Measurements from ENCODE around the gene MAK. TPM values are rescaled to one million over a fixed set of nuclear protein-coding genes. Genes with fewer than 3 reads are reported as not detected.
A peak's percentile ranks its signal among the peaks of the same experiment; 100 is the strongest.

Gene MAK
- total RNA-seq, 1 experiment from 2014 or later, result 0.20 TPM

DNA sequence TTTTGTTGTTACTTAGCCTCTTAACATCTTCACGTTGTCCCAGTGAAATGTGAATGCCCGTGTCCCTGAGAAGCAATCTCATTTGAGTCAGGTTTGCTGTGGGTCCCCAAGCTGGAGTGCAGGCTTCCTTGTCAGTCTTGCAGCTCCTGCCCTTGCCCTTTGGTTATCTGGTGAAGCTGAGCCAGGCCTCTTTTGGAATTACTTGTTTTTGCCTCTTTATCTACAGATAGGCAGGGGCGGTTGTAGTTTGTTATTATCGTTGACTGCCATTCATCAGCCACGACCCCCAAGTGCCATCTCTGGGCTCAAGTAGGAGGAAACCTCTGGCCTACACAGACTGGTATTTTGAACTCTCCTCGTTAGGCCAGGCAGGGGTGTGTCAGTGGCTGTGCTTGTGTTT lies 113.3 kb downstream of the MAK start:
- no peak for DNase-seq
- Histone ChIP-seq H4K5ac (ENCODE audit: insufficient read length, low read depth, low read length) (no peak overlapping the region), H3K23me2 (ENCODE audit: insufficient read length, low read depth, low read length, poor library complexity, severe bottlenecking) (peaks cover 9% of the 10 kb centered on the region), H3K9ac (ENCODE audit: extremely low read depth, insufficient read length, low read length) (no peak overlapping the region), H2AK5ac (ENCODE audit: insufficient read length, low read length) (no peak overlapping the region), H4K20me1 (ENCODE audit: control insufficient read depth, insufficient read depth, insufficient read length) (no peaks in the 10 kb centered on the region), H3K18ac (ENCODE audit: insufficient read length, low read depth, low read length) (no peak overlapping the region), H3K79me2 (ENCODE audit: insufficient read depth, low read length) (no peaks in the 10 kb centered on the region), H3K14ac (ENCODE audit: insufficient read depth, low read length) (no peak overlapping the region), H2BK120ac (ENCODE audit: low read depth, low read length, poor library complexity, severe bottlenecking) (no peak overlapping the region), H2BK5ac (ENCODE audit: insufficient read length, low read length) (no peak overlapping the region), H3K27me3 (ENCODE audit: insufficient read depth, low read length) (no peaks in the 10 kb centered on the region), H3K4me1 (ENCODE audit: insufficient read depth, low read length) (0 out of 2 replicates have a peak, but pooled peaks cover 2% of the 10 kb centered on the region), H3T11ph (ENCODE audit: low read length) (no peak overlapping the region), H2BK12ac (ENCODE audit: insufficient read length, low read depth, low read length) (no peak overlapping the region), H4K91ac (ENCODE audit: insufficient read length, low read depth, low read length) (no peak overlapping the region), H3K56ac (ENCODE audit: insufficient read length, low read depth, low read length) (no peak overlapping the region), H3K9me3 (ENCODE audit: control insufficient read depth, low read depth, low read length) (no peaks in the 10 kb centered on the region), H2BK15ac (ENCODE audit: low read depth, low read length) (no peak overlapping the region), H2AFZ (ENCODE audit: low read length) (no peak overlapping the region), H3K4me2 (ENCODE audit: insufficient read depth, insufficient read length, low read length) (no peak overlapping the region), H3K23ac (ENCODE audit: insufficient read length, low read depth, low read length) (no peak overlapping the region), H3K4ac (ENCODE audit: low read depth, low read length) (no peak overlapping the region), H3K79me1 (ENCODE audit: insufficient read depth, low read depth, low read length, poor library complexity, severe bottlenecking) (no peaks in the 10 kb centered on the region), H2BK20ac (ENCODE audit: low read depth, low read length, poor library complexity, severe bottlenecking) (no peak overlapping the region), H4K8ac (replicated peaks; ENCODE audit: insufficient read length, low read depth, low read length) (no peak overlapping the region), H3K27ac (ENCODE audit: insufficient read length, low read depth, low read length) (no peak overlapping the region)
- TF ChIP-seq, protein P1, sequence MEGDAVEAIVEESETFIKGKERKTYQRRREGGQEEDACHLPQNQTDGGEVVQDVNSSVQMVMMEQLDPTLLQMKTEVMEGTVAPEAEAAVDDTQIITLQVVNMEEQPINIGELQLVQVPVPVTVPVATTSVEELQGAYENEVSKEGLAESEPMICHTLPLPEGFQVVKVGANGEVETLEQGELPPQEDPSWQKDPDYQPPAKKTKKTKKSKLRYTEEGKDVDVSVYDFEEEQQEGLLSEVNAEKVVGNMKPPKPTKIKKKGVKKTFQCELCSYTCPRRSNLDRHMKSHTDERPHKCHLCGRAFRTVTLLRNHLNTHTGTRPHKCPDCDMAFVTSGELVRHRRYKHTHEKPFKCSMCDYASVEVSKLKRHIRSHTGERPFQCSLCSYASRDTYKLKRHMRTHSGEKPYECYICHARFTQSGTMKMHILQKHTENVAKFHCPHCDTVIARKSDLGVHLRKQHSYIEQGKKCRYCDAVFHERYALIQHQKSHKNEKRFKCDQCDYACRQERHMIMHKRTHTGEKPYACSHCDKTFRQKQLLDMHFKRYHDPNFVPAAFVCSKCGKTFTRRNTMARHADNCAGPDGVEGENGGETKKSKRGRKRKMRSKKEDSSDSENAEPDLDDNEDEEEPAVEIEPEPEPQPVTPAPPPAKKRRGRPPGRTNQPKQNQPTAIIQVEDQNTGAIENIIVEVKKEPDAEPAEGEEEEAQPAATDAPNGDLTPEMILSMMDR (conservative IDR thresholded peaks at IDR 0.05), result no peak
- no CpG with 5 or more reads among the region's 6 CpGs for WGBS (ENCODE audit: extremely low coverage, insufficient read length, low lambda C conversion rate)
- Mint-ChIP-seq H3K27me3 (ENCODE audit: low read depth) (no peaks in the 10 kb centered on the region), H3K4me1 (peaks cover 19 to 23% of the 10 kb centered on the region in 2 experiments), H3K4me3 (peak overlapping the region in 1 of 2 experiments; percentile 34; a peak in 1 of 5 replicates), H3K9me3 (no peaks in the 10 kb centered on the region; a peak in 2 of 5 replicates), H3K36me3 (ENCODE audit: insufficient read depth in 1 of 3, low read depth in 3 of 3) (peaks cover 12 to 47% (median 43%) of the 10 kb centered on the region in 3 experiments), H3K27ac (peak overlapping the region; percentile 49 to 65 (median 59); a peak in 3 of 7 replicates)
